Measurements from ENCODE around the gene DNAH17. TPM values are rescaled to one million over a fixed set of nuclear protein-coding genes. Genes with fewer than 3 reads are reported as not detected.

The DNAH17 gene
- total RNA-seq, 4 donors from 2014 or later = 0.19 to 0.31 TPM; not detected in 2

GRCh38 chr17:78568494-78569115 is 8.6 kb downstream of the DNAH17 start:
- intact Hi-C loops (cut with DNase I) = no loop called here
- no peak overlapping the region for H3K27ac ChIP-seq
- TF ChIP-seq POLR2A (IDR thresholded peaks at IDR 0.05) (no peak), CTCF (IDR thresholded peaks at IDR 0.05) (no peak)
- H3K4me1 ChIP-seq = peaks cover 0 to 8% (median 0%) of the 10 kb centered on the region in 3 donors
- peaks cover 0 to 33% (median 0%) of the 10 kb centered on the region in 4 donors for H3K27me3 ChIP-seq
- no peaks in the 10 kb centered on the region for H3K9me3 ChIP-seq
- H3K4me3 ChIP-seq = no peak overlapping the region
- 71 to 80% methylated on average over 12 to 16 of the region's 16 CpGs for WGBS, 2 donors
- no peak for DNase-seq
- H3K36me3 ChIP-seq = no peaks in the 10 kb centered on the region

- DNase-seq = no peak
- peaks cover 0 to 33% (median 0%) of the 10 kb centered on the region in 4 donors for H3K27me3 ChIP-seq
- no peak overlapping the region for H3K4me3 ChIP-seq
- TF ChIP-seq POLR2A (IDR thresholded peaks at IDR 0.05) = no peak
- no peak for TF ChIP-seq CTCF (IDR thresholded peaks at IDR 0.05)
- WGBS, 2 donors = 76 to 92% methylated on average over 11 of the region's 11 CpGs
- H3K4me1 ChIP-seq = peaks cover 0 to 8% (median 0%) of the 10 kb centered on the region in 3 donors
- no peak overlapping the region for H3K27ac ChIP-seq
- H3K9me3 ChIP-seq = no peaks in the 10 kb centered on the region
- H3K36me3 ChIP-seq = no peaks in the 10 kb centered on the region
- intact Hi-C loops (cut with DNase I) = no loop called here
These were observed 9.2 kb downstream of the DNAH17 start for GRCh38 chr17:78567991-78568390.

GRCh38 chr17:78566947-78567346 is 10.2 kb downstream of the DNAH17 start:
- DNase-seq = no peak
- no peaks in the 10 kb centered on the region for H3K36me3 ChIP-seq
- 84 to 89% methylated on average over 6 to 9 of the region's 10 CpGs for WGBS, 2 donors
- TF ChIP-seq CTCF (IDR thresholded peaks at IDR 0.05) (no peak), POLR2A (IDR thresholded peaks at IDR 0.05) (no peak)
- peaks cover 0 to 40% (median 0%) of the 10 kb centered on the region in 4 donors for H3K27me3 ChIP-seq
- no peaks in the 10 kb centered on the region for H3K9me3 ChIP-seq
- intact Hi-C loops (cut with DNase I) = no loop called here
- peaks cover 0 to 8% (median 0%) of the 10 kb centered on the region in 3 donors for H3K4me1 ChIP-seq
- H3K4me3 ChIP-seq = no peak overlapping the region
- no peak overlapping the region for H3K27ac ChIP-seq

- Histone ChIP-seq H3K27ac (peak overlapping the region in 3 of 4 donors; percentile 21 to 55 (median 49)), H3K4me3 (no peak overlapping the region), H3K4me1 (peaks cover 0 to 3% (median 0%) of the 10 kb centered on the region in 3 donors), H3K36me3 (no peaks in the 10 kb centered on the region), H3K27me3 (peaks cover 0 to 54% (median 0%) of the 10 kb centered on the region in 4 donors), H3K9me3 (no peaks in the 10 kb centered on the region)
- intact Hi-C loops (cut with DNase I) = no loop called here
- TF ChIP-seq POLR2A (IDR thresholded peaks at IDR 0.05) (no peak), CTCF (IDR thresholded peaks at IDR 0.05) (no peak)
- 61 to 70% methylated on average over 21 to 22 of the region's 22 CpGs for WGBS, 2 donors
- no peak for DNase-seq
These were observed 13.7 kb downstream of the DNAH17 start for GRCh38 chr17:78563189-78564145.

- 86 to 91% methylated on average over 7 of the region's 7 CpGs for WGBS, 2 donors
- H3K4me3 ChIP-seq = no peak overlapping the region
- no peaks in the 10 kb centered on the region for H3K36me3 ChIP-seq
- no peaks in the 10 kb centered on the region for H3K4me1 ChIP-seq
- peak overlapping the region in 3 of 4 donors; percentile 10 to 55 (median 50) for H3K27ac ChIP-seq
- intact Hi-C loops (cut with DNase I) = no loop called here
- H3K9me3 ChIP-seq = no peaks in the 10 kb centered on the region
- DNase-seq = no peak
- peaks cover 0 to 54% (median 0%) of the 10 kb centered on the region in 4 donors for H3K27me3 ChIP-seq
- no peak for TF ChIP-seq CTCF (IDR thresholded peaks at IDR 0.05)
- no peak for TF ChIP-seq POLR2A (IDR thresholded peaks at IDR 0.05)
These were observed 14.5 kb downstream of the DNAH17 start for GRCh38 chr17:78562734-78563133.

All from esophagus squamous epithelium (tissue), 5 donors.